K562 (cell line): ENCODE results near the gene CDH3. TPM values are rescaled to one million over a fixed set of nuclear protein-coding genes. Genes with fewer than 3 reads are reported as not detected.

Experiments used
- ATAC-seq: fragments of 200-7000 bp; cut with Tn5 transposase; 3 replicates; pipeline ENCODE4 v1.9.1; 2020; ENCODE audit warnings: moderate library complexity
- BruUV-seq: library from RNA; stranded (reverse); fragments of 400-500 nt; replicated peaks from 2 replicates; lab custom pipeline; 2021; lab: Mats Ljungman, UMichigan
- CTCF ChIA-PET: fragments of 300-600 bp; formaldehyde crosslinking; extraction: SDS; loops from one replicate; lab custom pipeline; 2021; ENCODE audit warnings: low intra/inter-chr PET ratio; lab: Yijun Ruan, JAX
- POLR2A ChIA-PET: fragments of 300-600, 350-650 bp; sonication (Branson Sonifier 250); formaldehyde crosslinking; extraction: SDS; loops from one replicate; lab custom pipeline; 2021; ENCODE audit warnings: antibody characterized with exemption, inconsistent platforms; lab: Yijun Ruan, JAX
- DNase-seq, 4 experiments: peaks; one replicate each; pipeline versions ENCODE4 v3.0.0 to v3.0.0-alpha.2; 2011 to 2018; ENCODE audit warnings: low spot score in 3 of 4, mixed read lengths in 3 of 4; ENCODE audit errors: extremely low read depth in 1 of 4
- FAIRE-seq: peaks from 2 replicates; lab custom pipeline; 2011; peaks lifted over from hg19 to GRCh38; lab: Jason Lieb, UNC
- H2AFZ ChIP-seq: 2 replicates; pipeline ENCODE4 v1.6.0; 2011; ENCODE audit warnings: low read depth, low read length, control low read depth, inconsistent platforms
- H3K27ac ChIP-seq: fragments of 200-600 bp; 3 replicates; pipeline ENCODE4 v1.8.0; 2011; ENCODE audit warnings: low read depth, mild to moderate bottlenecking, control low read depth, inconsistent platforms, low read length, moderate library complexity, mixed read lengths; ENCODE audit errors: extremely low read depth
- H3K27me3 ChIP-seq, 2 experiments: fragments of 300-600 bp in 1 of 2; 2 replicates in 1 of 2; 3 replicates in 1 of 2; pipeline versions ENCODE4 v1.6.0 to v1.8.0; 2011; ENCODE audit warnings: inconsistent platforms in 2 of 2, low read length in 2 of 2, mild to moderate bottlenecking in 1 of 2, mixed read lengths in 1 of 2, moderate library complexity in 1 of 2; ENCODE audit not compliant: control insufficient read depth in 2 of 2, insufficient read depth in 2 of 2
- H3K36me3 ChIP-seq: fragments of 300-600 bp; 3 replicates; pipeline ENCODE4 v1.8.0; 2011; ENCODE audit warnings: mild to moderate bottlenecking, low read length, inconsistent platforms; ENCODE audit not compliant: control insufficient read depth, insufficient read depth
- H3K4me1 ChIP-seq, 2 experiments: fragments of 200-600 bp in 1 of 2; replicated peaks in 1 of 2; 2 replicates in 1 of 2; 3 replicates in 1 of 2; pipeline versions ENCODE4 v1.5.1 to v1.8.0; 2011; ENCODE audit warnings: inconsistent platforms in 2 of 2, low read length in 2 of 2, mild to moderate bottlenecking in 1 of 2, mixed read lengths in 1 of 2, moderate library complexity in 1 of 2; ENCODE audit not compliant: control insufficient read depth in 2 of 2, insufficient read depth in 2 of 2
- H3K4me2 ChIP-seq: 2 replicates; pipeline ENCODE4 v1.6.1; 2011; ENCODE audit warnings: low read length, control low read depth, inconsistent platforms, mixed read lengths; ENCODE audit not compliant: insufficient read depth
- H3K4me3 ChIP-seq: fragments of 200-600 bp; sonication (generic), shearing (Covaris generic); 2 replicates; pipeline ENCODE4 v1.5.1; 2016; ENCODE audit warnings: control low read depth, inconsistent platforms
- H3K79me2 ChIP-seq: fragments of 200-600 bp; 3 replicates; pipeline ENCODE4 v1.8.0; 2011; ENCODE audit warnings: low read length, inconsistent platforms; ENCODE audit not compliant: control insufficient read depth, insufficient read depth
- H3K9ac ChIP-seq, 2 experiments: 2 replicates each; pipeline versions ENCODE4 v1.6.0 to v1.6.1; 2011; ENCODE audit warnings: low read depth in 2 of 2, low read length in 2 of 2, control low read depth in 1 of 2, inconsistent platforms in 1 of 2, mild to moderate bottlenecking in 1 of 2, mixed read lengths in 1 of 2; ENCODE audit not compliant: insufficient read depth in 1 of 2
- H3K9me1 ChIP-seq: one replicate; pipeline ENCODE4 v1.6.0; 2011; ENCODE audit warnings: inconsistent platforms, mild to moderate bottlenecking, low read length, moderate library complexity; ENCODE audit not compliant: control insufficient read depth, insufficient read depth
- H3K9me3 ChIP-seq: replicated peaks from 2 replicates; pipeline ENCODE4 v1.5.1; 2011; ENCODE audit warnings: low read depth, low read length, inconsistent platforms; ENCODE audit not compliant: control insufficient read depth, insufficient read depth
- H4K20me1 ChIP-seq: replicated peaks from 2 replicates; pipeline ENCODE4 v1.6.1; 2011; ENCODE audit warnings: low read length, inconsistent platforms, mixed read lengths; ENCODE audit not compliant: control insufficient read depth, insufficient read depth
- ZBTB26 ChIP-seq: fragments of 450-650 bp; formaldehyde crosslinking; IDR thresholded peaks from 2 replicates; pipeline ENCODE4 v1.4.0; 2022; ENCODE audit warnings: missing genetic modification characterization
- WGBS: fragments of 100-300 bp; shearing (Covaris generic); methylation state at CpG from one replicate; pipeline ENCODE4 v1.1.6; 2016; ENCODE audit warnings: low coverage, mixed read lengths; ENCODE audit not compliant: insufficient coverage; ENCODE audit errors: missing lambda C conversion rate; 5-methylcytosine and 5-hydroxymethylcytosine counted together
- in situ Hi-C: fragments of 300-500 bp; cut with MboI; formaldehyde crosslinking; loops from 4 replicates; pipeline ENCODE4 v1.15.0; 2018; ENCODE audit warnings: inconsistent platforms, mixed read lengths
- intact Hi-C: fragments of 100-400 bp; cut with micrococcal nuclease; formaldehyde crosslinking; loops from 2 replicates; pipeline ENCODE4 v1.14.2; 2022
- polyA plus RNA-seq, 8 experiments: library from polyadenylated mRNA; depleted of rRNA in 4 of 8; stranded (reverse) in 5 of 8; unstranded in 3 of 8; fragments of >200 nt; fragmentation: Nextera tagmentation in 2 of 8; fragmentation: Illumina TruSeq in 1 of 8; extraction: Ambion mirVana in 2 of 8; extraction: Trizol in 1 of 8; gene quantifications; 2 replicates each; pipeline versions ENCODE4 v1.2.1 to v1.2.3, GENCODE V29; 2011 to 2014; ENCODE audit warnings: inconsistent platforms in 1 of 8, missing spikeins in 1 of 8
- total RNA-seq, 7 experiments: library from RNA; depleted of rRNA in 6 of 7; stranded (reverse); fragments of >200 nt in 6 of 7; fragmentation: Illumina TruSeq in 2 of 7; extraction: Trizol in 2 of 7; gene quantifications; 2 replicates each; pipeline versions ENCODE4 v1.2.1 to v1.2.3, GENCODE V29; 2011 to 2021; ENCODE audit warnings: low replicate concordance in 1 of 7

The CDH3 gene
- total and polyA plus RNA-seq, 9 of the 15 experiments (the other 6 are each of a cell fraction or from before 2014, with no cell fraction given), result 0.06 to 0.09 TPM; not detected in 7

- intact Hi-C loops, result no loop called here
- Histone ChIP-seq H2AFZ (no peak overlapping the region), H3K27me3 (no peaks in the 10 kb centered on the region), H3K4me3 (no peak overlapping the region), H3K9me3 (no peaks in the 10 kb centered on the region), H3K9me1 (no peaks in the 10 kb centered on the region), H3K27ac (no peak overlapping the region), H3K79me2 (no peaks in the 10 kb centered on the region), H3K4me1 (peaks cover 7 to 10% of the 10 kb centered on the region in 2 experiments; a peak in 4 of 5 replicates), H3K9ac (no peak overlapping the region), H4K20me1 (no peaks in the 10 kb centered on the region), H3K36me3 (no peaks in the 10 kb centered on the region), H3K4me2 (no peak overlapping the region)
- ChIA-PET CTCF (no interaction called here), POLR2A (interaction anchor here (1.0 kb wide), 1 partner anchor 10 kb away, joined by 3 read pairs; no protein-coding TSS in a partner anchor)
- no peak for ATAC-seq
- in situ Hi-C loops, result no loop called here
- no TSS peak for BruUV-seq
- TF ChIP-seq ZBTB26, result no peak
- 18% methylated on average over 1 of the region's 2 CpGs for WGBS
- FAIRE-seq, result no peak
- no peak for DNase-seq
Measured at GRCh38 chr16:68719993-68720489, 74.9 kb downstream of the CDH3 start.
